Endothelial cell of umbilical vein (primary cell): ENCODE measurements around the gene ATP8B3. TPM values are rescaled to one million over a fixed set of nuclear protein-coding genes. Genes with fewer than 3 reads are reported as not detected.

ENCODE experiments used
- BruUV-seq: library from RNA; stranded (reverse); fragments of 400-500 nt; replicated peaks from 2 replicates; lab custom pipeline; 2021; lab: Mats Ljungman, UMichigan
- CTCF ChIA-PET: fragments of 300-600, 350-600 bp; sonication (Branson Sonifier 250); formaldehyde crosslinking; loops from one replicate; lab custom pipeline; 2021; ENCODE audit warnings: antibody characterized with exemption, inconsistent platforms; lab: Charles Lee
- POLR2A ChIA-PET: fragments of 300-600, 350-600 bp; sonication (Branson Sonifier 250); formaldehyde crosslinking; loops from one replicate; lab custom pipeline; 2021; ENCODE audit warnings: antibody characterized with exemption, inconsistent platforms; lab: Charles Lee
- DNase-seq: peaks from one replicate; pipeline ENCODE4 v3.0.0-alpha.2; 2011; ENCODE audit warnings: low read depth, low spot score
- FAIRE-seq: peaks from 2 replicates; lab custom pipeline; 2011; peaks lifted over from hg19 to GRCh38; lab: Jason Lieb, UNC
- H2AFZ ChIP-seq: 2 replicates; pipeline ENCODE4 v1.6.0; 2012; ENCODE audit warnings: low read depth, low read length, control low read depth, inconsistent platforms
- H3K27ac ChIP-seq: 2 replicates; pipeline ENCODE4 v1.5.1; 2011; ENCODE audit warnings: low read depth, mild to moderate bottlenecking, control low read depth, low read length, moderate library complexity; ENCODE audit not compliant: insufficient read depth
- H3K27me3 ChIP-seq, 2 experiments: 2 replicates each; pipeline versions ENCODE4 v1.6.0 to v1.6.1; 2011; ENCODE audit warnings: low read length in 2 of 2, mixed read lengths in 1 of 2; ENCODE audit not compliant: control insufficient read depth in 2 of 2, insufficient read depth in 2 of 2
- H3K36me3 ChIP-seq, 2 experiments: 2 replicates in 1 of 2; 3 replicates in 1 of 2; pipeline ENCODE4 v1.5.1; 2011; ENCODE audit warnings: low read length in 2 of 2, mild to moderate bottlenecking in 1 of 2, moderate library complexity in 1 of 2; ENCODE audit not compliant: control insufficient read depth in 2 of 2, insufficient read depth in 2 of 2; ENCODE audit errors: extremely low read depth in 1 of 2
- H3K4me1 ChIP-seq: 3 replicates; pipeline ENCODE4 v1.5.1; 2011; ENCODE audit warnings: mild to moderate bottlenecking, low read length; ENCODE audit not compliant: control insufficient read depth, insufficient read depth; ENCODE audit errors: extremely low read depth
- H3K4me2 ChIP-seq: 2 replicates; pipeline ENCODE4 v1.6.1; 2011; ENCODE audit warnings: low read length, control low read depth, mixed read lengths; ENCODE audit not compliant: insufficient read depth
- H3K4me3 ChIP-seq, 3 experiments: fragments of 200-600 bp in 1 of 3; sonication (generic), shearing (Covaris generic) in 1 of 3; replicated peaks in 1 of 3; 2 replicates each; pipeline ENCODE4 v1.5.1; 2011 to 2016; ENCODE audit warnings: control low read depth in 3 of 3, low read length in 3 of 3, mild to moderate bottlenecking in 2 of 3, inconsistent platforms in 1 of 3, low read depth in 1 of 3, moderate library complexity in 1 of 3; ENCODE audit not compliant: insufficient read depth in 1 of 3
- H3K79me2 ChIP-seq: 2 replicates; pipeline ENCODE4 v1.6.0; 2012; ENCODE audit warnings: low read length, inconsistent platforms; ENCODE audit not compliant: control insufficient read depth, insufficient read depth
- H3K9ac ChIP-seq: replicated peaks from 2 replicates; pipeline ENCODE3; 2011; ENCODE audit warnings: low read length, control low read depth; ENCODE audit not compliant: insufficient read depth; ENCODE audit errors: extremely low read depth
- H3K9me1 ChIP-seq: replicated peaks from 3 replicates; pipeline ENCODE4 v1.6.0; 2011; ENCODE audit warnings: mild to moderate bottlenecking, low read length; ENCODE audit not compliant: control insufficient read depth, insufficient read depth; ENCODE audit errors: extremely low read depth
- H3K9me3 ChIP-seq: replicated peaks from 2 replicates; pipeline ENCODE4 v1.5.1; 2012; ENCODE audit warnings: low read length, inconsistent platforms; ENCODE audit not compliant: control insufficient read depth, insufficient read depth
- H4K20me1 ChIP-seq: replicated peaks from 2 replicates; pipeline ENCODE3; 2011; ENCODE audit warnings: mild to moderate bottlenecking, low read length; ENCODE audit not compliant: control insufficient read depth, insufficient read depth; ENCODE audit errors: extremely low read depth
- EZH2 ChIP-seq: IDR thresholded peaks from 2 replicates; pipeline ENCODE4 v1.6.1; 2012; ENCODE audit warnings: borderline replicate concordance, low read depth, mild to moderate bottlenecking, moderate library complexity, low read length, inconsistent platforms; ENCODE audit not compliant: severe bottlenecking
- FOS ChIP-seq: IDR thresholded peaks from 2 replicates; pipeline ENCODE4 v1.6.1; 2011; ENCODE audit warnings: mild to moderate bottlenecking, low read length, moderate library complexity, borderline replicate concordance; ENCODE audit not compliant: insufficient read depth
- GATA2 ChIP-seq: IDR thresholded peaks from 2 replicates; pipeline ENCODE4 v1.7.0; 2011; ENCODE audit warnings: low read depth, mild to moderate bottlenecking, moderate library complexity, mixed read lengths, low read length; ENCODE audit not compliant: insufficient read length, insufficient read depth
- JUN ChIP-seq: IDR thresholded peaks from 2 replicates; pipeline ENCODE4 v1.6.1; 2011; ENCODE audit warnings: borderline replicate concordance, low read depth; ENCODE audit not compliant: insufficient read length, insufficient read depth
- MYC ChIP-seq: IDR thresholded peaks from one replicate; pipeline ENCODE4 v1.6.1; 2011; ENCODE audit warnings: mild to moderate bottlenecking, low read depth, low read length
- POLR2A ChIP-seq: IDR thresholded peaks from 2 replicates; pipeline ENCODE4 v1.6.1; 2012; ENCODE audit warnings: low read depth, mild to moderate bottlenecking, control low read depth, low read length
- POLR2AphosphoS5 ChIP-seq: IDR thresholded peaks from 2 replicates; pipeline ENCODE4 v1.6.1; 2012; ENCODE audit warnings: low read depth, mild to moderate bottlenecking, control low read depth, low read length, moderate library complexity; ENCODE audit not compliant: insufficient read depth
- dilution Hi-C: fragments of 300-500 bp; cut with MboI; formaldehyde crosslinking; loops from one replicate; pipeline ENCODE4 v1.15.0; 2019; ENCODE audit warnings: low sequenced_read_pairs; ENCODE audit not compliant: extremely low pct_ligation_motif_present
- intact Hi-C: fragments of 100-400 bp; cut with micrococcal nuclease; formaldehyde crosslinking; loops from one replicate; pipeline ENCODE4 v1.10.0; 2022
- microRNA counts: library from miRNA; unstranded; fragments of <30 nt; microRNA quantifications from one replicate; lab custom pipeline; 2016
- microRNA-seq: library from miRNA; unstranded; fragments of <30 nt; microRNA quantifications from one replicate; pipeline ENCODE4 v1.2.0, GENCODE V29; 2021; ENCODE audit warnings: borderline number of aligned reads, borderline replicate concordance
- polyA plus RNA-seq, 4 experiments: library from polyadenylated mRNA; depleted of rRNA in 3 of 4; stranded (reverse) in 3 of 4; unstranded in 1 of 4; fragments of >200 nt; gene quantifications; 2 replicates each; pipeline versions ENCODE4 v1.2.1 to v1.2.3, GENCODE V29; 2011 to 2012; ENCODE audit warnings: missing spikeins in 1 of 4
- total RNA-seq: library from RNA; stranded (reverse); gene quantifications from 2 replicates; pipeline ENCODE4 v1.2.3, GENCODE V29; 2021
- TF ChIP-seq, protein P1 (sequence below), 2 donors: IDR thresholded peaks; 1 replicate in 1 of 2; 2 replicates in 1 of 2; pipeline ENCODE4 v1.5.1; 2011; ENCODE audit warnings: low read length in 2 of 2, mild to moderate bottlenecking in 2 of 2, moderate library complexity in 2 of 2, control low read depth in 1 of 2, inconsistent platforms in 1 of 2, low read depth in 1 of 2; ENCODE audit not compliant: insufficient read depth in 1 of 2; ENCODE audit errors: extremely low read depth in 1 of 2
- TF ChIP-seq, protein P2 (sequence below): IDR thresholded peaks from 2 replicates; pipeline ENCODE4 v1.6.1; 2011; ENCODE audit not compliant: insufficient read depth, insufficient read length

Gene ATP8B3
- total and polyA plus RNA-seq, 2 donors (not counting 3 experiments of a cell fraction or from before 2014, with no cell fraction given): 1.1 to 7.3 TPM

DNA sequence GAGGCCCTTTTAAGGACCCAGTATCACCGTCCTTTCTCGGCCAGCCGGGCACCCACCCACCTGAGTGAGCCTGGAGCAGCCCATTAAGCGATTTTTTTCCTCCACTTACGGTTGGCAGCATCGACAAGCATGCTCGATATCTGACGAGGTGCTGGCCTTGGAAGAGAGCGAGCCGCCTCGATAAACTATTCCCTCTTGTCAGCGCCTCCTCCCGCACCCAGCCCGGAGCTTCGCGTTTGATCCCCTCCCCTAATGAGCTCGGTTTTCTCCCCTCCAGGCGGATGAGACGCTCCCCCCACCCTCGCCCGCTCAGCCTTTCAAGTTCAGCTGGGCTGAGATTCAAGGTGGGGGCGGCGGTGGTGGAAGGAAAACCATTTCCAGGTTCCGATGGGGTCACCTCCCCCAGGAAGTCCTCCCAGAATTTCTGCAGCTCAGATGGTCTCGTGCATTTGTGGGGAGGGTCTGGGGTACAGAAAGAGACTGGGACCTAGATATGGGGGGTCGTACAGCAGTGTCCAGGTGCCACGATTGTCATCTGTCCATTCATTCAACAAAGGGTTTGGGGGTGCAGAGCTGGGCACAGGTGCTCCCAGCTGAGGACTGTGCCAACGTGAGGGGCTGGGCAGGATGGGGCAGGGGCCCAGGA lies 77.6 kb downstream of the ATP8B3 start:
- H3K4me1 ChIP-seq: no peaks in the 10 kb centered on the region
- H3K79me2 ChIP-seq: no peaks in the 10 kb centered on the region
- no TSS peak for BruUV-seq
- ChIA-PET POLR2A (no interaction called here), CTCF (no interaction called here)
- TF ChIP-seq, protein P1, sequence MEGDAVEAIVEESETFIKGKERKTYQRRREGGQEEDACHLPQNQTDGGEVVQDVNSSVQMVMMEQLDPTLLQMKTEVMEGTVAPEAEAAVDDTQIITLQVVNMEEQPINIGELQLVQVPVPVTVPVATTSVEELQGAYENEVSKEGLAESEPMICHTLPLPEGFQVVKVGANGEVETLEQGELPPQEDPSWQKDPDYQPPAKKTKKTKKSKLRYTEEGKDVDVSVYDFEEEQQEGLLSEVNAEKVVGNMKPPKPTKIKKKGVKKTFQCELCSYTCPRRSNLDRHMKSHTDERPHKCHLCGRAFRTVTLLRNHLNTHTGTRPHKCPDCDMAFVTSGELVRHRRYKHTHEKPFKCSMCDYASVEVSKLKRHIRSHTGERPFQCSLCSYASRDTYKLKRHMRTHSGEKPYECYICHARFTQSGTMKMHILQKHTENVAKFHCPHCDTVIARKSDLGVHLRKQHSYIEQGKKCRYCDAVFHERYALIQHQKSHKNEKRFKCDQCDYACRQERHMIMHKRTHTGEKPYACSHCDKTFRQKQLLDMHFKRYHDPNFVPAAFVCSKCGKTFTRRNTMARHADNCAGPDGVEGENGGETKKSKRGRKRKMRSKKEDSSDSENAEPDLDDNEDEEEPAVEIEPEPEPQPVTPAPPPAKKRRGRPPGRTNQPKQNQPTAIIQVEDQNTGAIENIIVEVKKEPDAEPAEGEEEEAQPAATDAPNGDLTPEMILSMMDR (IDR thresholded peaks at IDR 0.05; ENCODE audit: extremely low read depth in 1 of 2, insufficient read depth in 1 of 2, low read depth in 1 of 2, low read length in 2 of 2): no peak
- no peak for TF ChIP-seq EZH2
- TF ChIP-seq MYC: no peak
- no peak for TF ChIP-seq JUN
- no peak for TF ChIP-seq GATA2
- TF ChIP-seq POLR2AphosphoS5: no peak
- TF ChIP-seq, protein P2, sequence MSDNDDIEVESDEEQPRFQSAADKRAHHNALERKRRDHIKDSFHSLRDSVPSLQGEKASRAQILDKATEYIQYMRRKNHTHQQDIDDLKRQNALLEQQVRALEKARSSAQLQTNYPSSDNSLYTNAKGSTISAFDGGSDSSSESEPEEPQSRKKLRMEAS: no peak
- no peak for TF ChIP-seq POLR2A
- no peak for TF ChIP-seq FOS
- intact Hi-C loops: no loop called here
- no peaks in the 10 kb centered on the region for H4K20me1 ChIP-seq
- H3K27ac ChIP-seq: no peak overlapping the region
- no peak overlapping the region for H3K4me3 ChIP-seq
- no peak for DNase-seq
- no peaks in the 10 kb centered on the region for H3K9me3 ChIP-seq
- H3K9me1 ChIP-seq: no peaks in the 10 kb centered on the region
- H3K9ac ChIP-seq: no peak overlapping the region
- no peak overlapping the region for H3K4me2 ChIP-seq
- H2AFZ ChIP-seq: no peak overlapping the region
- FAIRE-seq: no peak
- H3K27me3 ChIP-seq: peaks cover 0 to 7% of the 10 kb centered on the region in 2 experiments
- H3K36me3 ChIP-seq: no peaks in the 10 kb centered on the region
- dilution Hi-C loops: no loop called here

MicroRNAs within 50 kb of the gene (microRNA counts, 767-probe panel; counts per million panel counts)
- 723 counts per million, percentile 96 among the panel's probes with 10 or more counts for microRNA hsa-miR-1909-3p (lab: Ali Mortazavi, UCI)

Small RNA genes lying within 50 kb of the gene (microRNA-seq; reads per million reads assigned to microRNA genes)
- gene MIR1909: 5.0 reads per million, percentile 11 among the genes with 10 or more reads in this experiment

Other genes with a start within 250 kb of the ATP8B3 start
- gene MEX3D, start 244.0 kb downstream of the ATP8B3 start, total RNA-seq: 96.7 and 98.5 TPM in 2 replicates
- 30.0 and 45.7 TPM in 2 replicates for gene MEX3D, start 244.0 kb downstream of the ATP8B3 start, polyA plus RNA-seq
- gene MBD3, start 219.4 kb downstream of the ATP8B3 start, total RNA-seq: 120 and 121 TPM in 2 replicates
- 96.8 and 115 TPM in 2 replicates for gene MBD3, start 219.4 kb downstream of the ATP8B3 start, polyA plus RNA-seq
- gene UQCR11, start 206.8 kb downstream of the ATP8B3 start, total RNA-seq: 210 and 223 TPM in 2 replicates
- 165 and 262 TPM in 2 replicates for gene UQCR11, start 206.8 kb downstream of the ATP8B3 start, polyA plus RNA-seq
- 193 and 197 TPM in 2 replicates for gene TCF3, start 159.7 kb downstream of the ATP8B3 start, total RNA-seq
- gene TCF3, start 159.7 kb downstream of the ATP8B3 start, polyA plus RNA-seq: 147 and 202 TPM in 2 replicates
- not detected in 2 replicates for gene ONECUT3, start 58.8 kb downstream of the ATP8B3 start, total RNA-seq
- not detected in 2 replicates for gene ONECUT3, start 58.8 kb downstream of the ATP8B3 start, polyA plus RNA-seq
- gene REXO1, start 36.2 kb upstream of the ATP8B3 start, total RNA-seq: 41.1 and 44.6 TPM in 2 replicates
- gene REXO1, start 36.2 kb upstream of the ATP8B3 start, polyA plus RNA-seq: 56.9 and 88.8 TPM in 2 replicates
- 36.6 and 38.0 TPM in 2 replicates for gene KLF16, start 51.3 kb upstream of the ATP8B3 start, total RNA-seq
- gene KLF16, start 51.3 kb upstream of the ATP8B3 start, polyA plus RNA-seq: 11.6 and 22.6 TPM in 2 replicates
- gene ABHD17A, start 73.2 kb upstream of the ATP8B3 start, total RNA-seq: 89.8 and 97.0 TPM in 2 replicates
- 143 and 179 TPM in 2 replicates for gene ABHD17A, start 73.2 kb upstream of the ATP8B3 start, polyA plus RNA-seq
- gene ADAT3, start 93.1 kb upstream of the ATP8B3 start, total RNA-seq: 8.0 and 11.7 TPM in 2 replicates
- gene ADAT3, start 93.1 kb upstream of the ATP8B3 start, polyA plus RNA-seq: 5.7 and 8.6 TPM in 2 replicates
- 68.2 and 72.2 TPM in 2 replicates for gene SCAMP4, start 93.1 kb upstream of the ATP8B3 start, total RNA-seq
- 24.4 and 29.6 TPM in 2 replicates for gene SCAMP4, start 93.1 kb upstream of the ATP8B3 start, polyA plus RNA-seq
- 93.8 and 96.6 TPM in 2 replicates for gene CSNK1G2, start 128.9 kb upstream of the ATP8B3 start, total RNA-seq
- gene CSNK1G2, start 128.9 kb upstream of the ATP8B3 start, polyA plus RNA-seq: 110 and 134 TPM in 2 replicates
- gene BTBD2, start 203.4 kb upstream of the ATP8B3 start, total RNA-seq: 73.1 and 78.2 TPM in 2 replicates
- gene BTBD2, start 203.4 kb upstream of the ATP8B3 start, polyA plus RNA-seq: 59.2 and 76.1 TPM in 2 replicates
- gene MKNK2, start 239.0 kb upstream of the ATP8B3 start, total RNA-seq: 86.1 and 87.5 TPM in 2 replicates
- 65.1 and 96.2 TPM in 2 replicates for gene MKNK2, start 239.0 kb upstream of the ATP8B3 start, polyA plus RNA-seq